ENCODE data around the gene CCT6B.

CCT6B gene

DNA sequence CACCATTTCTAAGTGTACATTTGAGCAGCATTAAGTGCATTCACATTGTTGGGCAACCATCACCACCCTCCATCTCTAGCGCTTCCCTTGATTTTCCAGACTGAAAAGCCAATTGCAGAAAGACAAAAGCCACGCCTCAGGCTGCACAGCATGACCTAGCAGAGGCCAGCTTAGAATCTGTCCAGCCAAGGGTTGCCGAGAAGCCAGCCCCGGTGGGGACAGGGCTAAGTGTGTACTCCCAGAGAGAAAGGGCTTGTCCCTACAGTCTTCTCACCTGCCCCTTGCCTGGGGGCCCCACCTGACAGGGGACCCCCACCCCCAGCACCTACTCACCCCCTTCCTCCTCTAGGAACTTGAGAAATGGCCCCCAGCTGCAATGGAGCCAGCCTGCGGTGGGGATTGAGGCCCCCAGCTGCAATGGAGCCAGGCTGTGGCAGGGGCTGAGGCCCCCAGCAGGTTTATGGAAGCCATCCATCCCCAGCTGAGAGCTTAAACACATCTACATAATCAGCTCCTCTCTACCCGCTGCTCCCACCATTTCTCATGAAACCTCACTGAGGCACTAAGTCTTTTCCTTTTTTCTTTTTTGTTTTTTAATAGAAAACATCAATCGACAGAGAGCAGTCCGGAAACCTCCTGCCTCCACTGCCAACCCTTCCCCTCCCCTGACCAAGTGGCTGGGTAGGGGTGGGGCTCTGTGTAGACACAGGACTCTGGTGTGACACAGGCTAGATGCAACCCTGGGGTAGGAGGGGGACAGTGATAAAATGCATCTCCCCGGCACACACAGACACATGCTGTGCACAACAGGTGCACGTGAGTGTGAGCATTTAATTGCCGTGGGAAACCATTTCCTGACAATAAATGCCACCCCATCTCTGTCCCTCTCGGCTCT, 77.9 kb downstream of the CCT6B start:
- DNase-seq, result no peak

DNA sequence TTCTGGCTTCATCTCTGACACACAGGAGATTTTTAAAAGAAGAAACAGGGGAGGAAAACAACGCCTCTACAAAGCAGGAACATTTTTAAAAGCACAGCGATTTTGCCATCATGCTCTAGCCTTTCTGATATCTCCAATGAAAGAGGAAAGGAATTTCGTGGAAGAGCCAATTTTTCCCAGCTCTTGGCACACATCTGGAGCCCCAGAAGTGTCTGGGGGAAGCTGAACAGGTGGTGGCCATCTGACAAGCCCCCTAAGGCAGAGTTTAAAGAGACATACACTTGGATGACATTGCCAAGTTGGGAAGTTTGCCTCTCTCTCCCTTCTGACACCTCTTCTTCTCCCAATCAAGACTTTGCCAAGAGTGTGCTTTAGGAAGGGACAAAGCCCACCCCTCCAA, 82.1 kb downstream of the CCT6B start:
- no peak for DNase-seq

Measured in activated CD8-positive, alpha-beta memory T cell treated with anti-CD3 and anti-CD28 coated beads for 24 hours (primary cell).